ENCODE measurements around the gene TPSD1.
"Not testable (repeated sequence)": the region's sequence is repeated elsewhere in the genome, so short reads cannot be mapped to it uniquely, and the experiment has no call there.

TPSD1 gene

DNA sequence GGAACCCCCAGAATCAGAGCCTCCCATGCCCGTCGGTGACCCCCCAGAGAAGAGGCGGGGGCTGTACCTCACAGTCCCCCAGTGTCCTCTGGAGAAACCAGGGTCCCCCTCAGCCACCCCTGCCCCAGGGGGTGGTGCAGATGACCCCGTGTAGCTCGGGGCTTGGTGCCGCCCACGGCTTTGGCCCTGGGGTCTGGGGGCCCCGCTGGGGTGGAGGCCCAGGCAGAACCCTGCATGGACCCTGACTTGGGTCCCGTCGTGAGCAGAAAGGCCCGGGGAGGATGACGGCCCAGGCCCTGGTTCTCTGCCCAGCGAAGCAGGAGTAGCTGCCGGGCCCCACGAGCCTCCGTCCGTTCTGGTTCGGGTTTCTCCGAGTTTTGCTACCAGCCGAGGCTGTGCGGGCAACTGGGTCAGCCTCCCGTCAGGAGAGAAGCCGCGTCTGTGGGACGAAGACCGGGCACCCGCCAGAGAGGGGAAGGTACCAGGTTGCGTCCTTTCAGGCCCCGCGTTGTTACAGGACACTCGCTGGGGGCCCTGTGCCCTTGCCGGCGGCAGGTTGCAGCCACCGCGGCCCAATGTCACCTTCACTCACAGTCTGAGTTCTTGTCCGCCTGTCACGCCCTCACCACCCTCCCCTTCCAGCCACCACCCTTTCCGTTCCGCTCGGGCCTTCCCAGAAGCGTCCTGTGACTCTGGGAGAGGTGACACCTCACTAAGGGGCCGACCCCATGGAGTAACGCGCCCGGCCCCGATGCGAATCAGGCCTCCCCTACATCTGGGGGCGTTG lies 34.8 kb upstream of the TPSD1 start:
- no peak for DNase-seq (ENCODE audit: low read depth in 2 of 2)

- DNase-seq (ENCODE audit: low read depth in 2 of 2) = no peak
Observed at GRCh38 chr16:1221628-1222552, 34.0 kb upstream of the TPSD1 start.

- no peak for DNase-seq (ENCODE audit: low read depth in 2 of 2)
Observed at GRCh38 chr16:1222553-1223354, 33.1 kb upstream of the TPSD1 start.

DNA sequence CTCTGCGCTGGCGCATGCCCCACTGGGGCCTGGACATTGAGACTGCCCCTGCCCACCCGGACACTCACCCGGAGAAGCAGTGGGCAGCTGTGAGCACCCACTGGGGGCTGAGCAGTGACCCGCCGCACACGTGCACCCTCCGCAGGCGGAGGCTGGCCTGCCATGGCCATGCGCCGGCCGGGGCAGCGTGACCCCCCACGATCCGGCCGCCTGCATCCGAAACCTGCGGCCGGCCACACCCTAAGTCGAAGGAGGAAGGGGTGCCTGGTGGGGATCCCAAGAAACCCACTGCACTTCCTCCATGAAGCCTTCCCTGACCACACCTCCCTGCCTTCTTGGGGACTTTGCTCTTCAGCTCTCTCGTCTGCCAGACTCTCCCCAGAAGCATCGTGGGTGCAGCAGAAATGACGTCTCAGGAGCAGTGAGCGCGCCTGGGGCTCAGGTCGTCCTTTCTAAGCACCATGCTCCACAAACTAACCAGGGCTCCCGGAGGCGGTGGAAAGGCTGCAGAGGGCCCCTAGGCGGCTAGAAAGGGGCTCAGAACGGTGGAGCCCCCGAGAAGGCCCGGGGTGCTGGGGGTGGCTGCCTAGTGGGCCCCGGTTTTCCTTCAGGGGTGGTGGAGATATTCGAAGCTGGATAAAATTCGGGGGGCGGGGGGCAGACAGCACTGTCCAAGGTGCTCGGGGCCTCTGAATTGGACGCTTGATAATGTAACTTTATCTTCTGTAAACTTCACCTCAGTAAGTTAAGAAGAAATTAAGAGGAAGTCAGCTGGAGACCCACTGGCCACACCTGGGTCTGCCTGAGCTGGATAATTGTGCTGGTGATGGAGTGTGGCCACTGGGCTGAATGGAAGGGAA lies 32.3 kb upstream of the TPSD1 start:
- no peak for DNase-seq (ENCODE audit: low read depth in 2 of 2)

DNA sequence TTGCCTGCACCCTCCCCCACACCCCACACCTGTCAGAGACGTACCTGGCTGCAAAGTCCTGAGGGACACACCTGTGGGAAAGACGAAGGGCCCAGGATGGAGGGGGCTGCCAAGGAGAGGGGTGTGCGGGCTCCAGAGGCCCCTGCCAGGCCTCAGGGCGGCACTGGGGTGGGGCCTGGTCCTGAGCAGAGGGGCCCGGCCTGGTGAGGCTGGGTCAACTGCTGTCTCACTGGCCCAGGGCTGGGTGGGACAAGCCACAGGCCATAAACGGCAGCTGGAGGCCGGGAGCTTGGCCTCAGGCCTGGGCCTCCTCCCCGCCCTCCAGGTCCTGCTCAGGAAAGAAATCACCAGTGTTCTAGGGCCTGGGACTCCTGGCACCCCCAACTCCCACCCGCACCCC lies 31.3 kb upstream of the TPSD1 start:
- no peak for DNase-seq (ENCODE audit: low read depth in 2 of 2)

DNA sequence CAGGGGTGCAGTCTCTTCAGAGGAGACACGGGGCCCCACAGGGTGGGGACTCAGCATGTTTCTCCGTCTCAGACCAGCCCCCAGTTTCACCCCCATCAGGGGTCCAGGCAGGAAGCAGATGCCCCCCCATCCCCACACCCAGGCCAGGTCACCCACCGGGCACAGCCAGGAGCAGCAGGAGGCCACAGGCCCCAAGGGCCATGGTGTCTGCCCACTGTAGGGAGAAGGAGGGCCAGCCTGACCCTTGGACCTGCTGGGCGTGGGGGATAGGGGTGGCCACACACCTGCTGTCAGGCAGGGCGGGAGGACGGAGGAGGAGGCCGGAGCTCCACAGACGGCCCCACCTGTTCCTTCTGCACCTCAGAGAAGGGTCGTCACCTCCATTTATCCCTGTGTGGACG lies 30.8 kb upstream of the TPSD1 start, which contains the start of gene TPSG1:
Gene TPSG1 (minus strand): TSS at position 218 of the 401 bp plus-strand sequence. CDS start 16 bp downstream, at position 202.
- no peak for DNase-seq (ENCODE audit: low read depth in 2 of 2)

DNA sequence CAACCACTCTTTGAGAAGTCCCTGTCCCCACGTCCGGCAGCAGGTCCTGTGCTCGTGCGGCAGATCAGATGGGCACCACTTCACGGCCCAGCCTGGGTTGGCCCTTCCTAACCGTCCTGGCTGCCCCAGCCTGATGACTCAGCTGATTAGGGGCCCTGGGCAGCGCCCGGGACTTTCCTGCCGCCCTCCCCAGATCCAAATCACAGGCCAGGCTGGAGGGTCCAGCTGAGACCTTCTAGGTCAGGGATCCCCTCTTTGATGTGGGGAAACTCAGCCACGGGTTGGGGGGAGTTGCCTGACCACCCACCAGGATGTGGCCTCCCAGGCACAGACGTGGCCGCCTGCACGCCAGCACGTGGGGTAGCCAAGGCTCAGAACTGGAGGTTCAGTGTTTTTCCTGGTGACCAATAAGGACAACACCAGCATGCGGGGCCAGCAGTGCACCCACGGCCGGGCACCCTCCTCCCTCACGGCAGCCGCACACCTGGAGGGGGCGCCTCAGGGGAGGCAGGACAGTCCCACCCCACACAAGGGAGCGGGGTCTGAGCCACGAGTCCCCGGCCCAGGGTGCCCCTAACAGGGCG lies 30.0 kb upstream of the TPSD1 start:
- DNase-seq (ENCODE audit: low read depth in 2 of 2) = not testable (repeated sequence)

DNA sequence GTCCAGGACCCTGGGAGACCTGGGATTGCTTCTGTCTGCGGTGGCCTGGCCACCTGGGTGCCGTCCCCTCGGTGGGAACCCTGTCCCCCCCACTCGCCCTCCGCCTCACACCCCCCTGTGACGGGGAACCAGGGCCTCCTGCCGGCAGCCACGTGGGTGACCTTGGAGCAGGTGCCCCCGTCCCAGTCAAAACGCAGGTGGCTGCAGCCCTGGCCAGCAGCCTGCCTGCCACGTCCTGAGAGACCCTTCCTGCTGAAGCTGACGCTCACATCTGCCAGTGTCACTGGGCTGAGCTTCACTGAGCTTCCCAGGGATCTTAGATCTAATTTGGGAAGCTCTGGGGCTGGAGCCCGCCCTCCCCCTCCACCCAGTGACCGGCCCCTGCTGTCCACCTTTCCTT lies 29.2 kb upstream of the TPSD1 start:
- DNase-seq (ENCODE audit: low read depth in 2 of 2) = not testable (repeated sequence)

GRCh38 chr16:1228227-1228626 lies 27.6 kb upstream of the TPSD1 start:
- not testable (repeated sequence) for DNase-seq (ENCODE audit: low read depth in 2 of 2)

DNA sequence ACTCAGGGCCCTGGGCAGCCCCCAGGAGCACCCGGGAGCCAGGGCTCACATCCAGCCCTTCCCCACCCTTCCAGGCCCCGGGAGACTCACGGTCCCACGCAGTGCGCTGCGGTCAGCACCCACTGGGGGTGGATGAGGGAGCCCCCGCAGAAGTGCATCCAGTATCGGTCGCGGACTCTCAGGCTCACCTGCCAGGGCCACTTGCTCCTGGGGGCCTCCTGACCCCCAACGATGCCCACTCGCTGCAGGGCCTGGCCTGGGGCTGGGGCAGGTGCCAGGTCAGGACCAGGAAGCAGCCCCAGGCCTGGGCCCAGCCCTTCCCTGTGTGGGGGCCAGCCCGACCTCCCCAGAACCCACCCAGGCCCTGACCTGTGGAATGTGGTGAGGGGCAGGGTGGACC lies 26.4 kb upstream of the TPSD1 start:
- not testable (repeated sequence) for DNase-seq (ENCODE audit: low read depth in 2 of 2)

GRCh38 chr16:1230084-1230470 lies 25.8 kb upstream of the TPSD1 start, which contains the start of gene TPSB2:
Gene TPSB2 (minus strand): TSS chr16:1230184. CDS start chr16:1229951, 233 bp downstream.
- not testable (repeated sequence) for DNase-seq (ENCODE audit: low read depth in 2 of 2)

DNA sequence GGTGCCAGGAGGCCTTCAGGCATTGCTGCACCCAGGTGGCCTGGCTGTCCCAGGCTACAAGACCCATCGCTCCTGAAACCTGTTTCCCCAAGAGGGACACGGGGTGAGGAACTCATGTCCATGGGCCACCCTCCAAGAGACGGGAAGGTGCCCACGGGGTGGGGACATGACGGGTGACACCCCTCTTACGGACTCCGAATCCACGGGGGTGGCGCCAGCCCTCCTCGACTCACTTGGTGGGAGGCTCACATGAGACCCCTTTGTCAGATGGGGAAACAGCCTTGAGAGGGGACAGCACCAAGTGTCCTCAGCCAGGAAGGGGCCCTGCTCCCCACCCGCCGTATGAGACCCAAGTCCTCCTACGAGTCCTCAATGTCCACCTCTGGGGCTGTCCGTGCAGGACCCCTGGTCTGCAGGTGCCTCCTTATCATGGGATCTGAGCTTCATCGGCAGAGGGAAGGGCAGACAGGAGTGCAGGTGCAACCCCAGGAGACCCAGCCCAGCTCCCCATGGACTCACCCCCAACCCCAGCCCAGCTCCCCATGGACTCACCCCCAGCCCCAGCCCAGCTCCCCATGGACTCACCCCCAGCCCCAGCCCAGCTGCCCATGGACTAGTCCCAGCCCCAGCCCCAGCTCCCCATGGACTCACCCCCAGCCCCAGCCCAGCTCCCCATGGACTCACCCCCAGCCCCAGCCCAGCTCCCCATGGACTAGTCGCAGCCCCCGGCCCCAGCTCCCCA lies 25.2 kb upstream of the TPSD1 start:
- not testable (repeated sequence) for DNase-seq (ENCODE audit: low read depth in 2 of 2)

GRCh38 chr16:1231301-1231700 lies 24.6 kb upstream of the TPSD1 start:
- DNase-seq (ENCODE audit: low read depth in 2 of 2) = not testable (repeated sequence)

GRCh38 chr16:1232049-1232748 lies 23.7 kb upstream of the TPSD1 start:
- DNase-seq (ENCODE audit: low read depth in 2 of 2) = not testable (repeated sequence)

GRCh38 chr16:1236659-1237058 lies 19.2 kb upstream of the TPSD1 start:
- not testable (repeated sequence) for DNase-seq (ENCODE audit: low read depth in 2 of 2)

DNA sequence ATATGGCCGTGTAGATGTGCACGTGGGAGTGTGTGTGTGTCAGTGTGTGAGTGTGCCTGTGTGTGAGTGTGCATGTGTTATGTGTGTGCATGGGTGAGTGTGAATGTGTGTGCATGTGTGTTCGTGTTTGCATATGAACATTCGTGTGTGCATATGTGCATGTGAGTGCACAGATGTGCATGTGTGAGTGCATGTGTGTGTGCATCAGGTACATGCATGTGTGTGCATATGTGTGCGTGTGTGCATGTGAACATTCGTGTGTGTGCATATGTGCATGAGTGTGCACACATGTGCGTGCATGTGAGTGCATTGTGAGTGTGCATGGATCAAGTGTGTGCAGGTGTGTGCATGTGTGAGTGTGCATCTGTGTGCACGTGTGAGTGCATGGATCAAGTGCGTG lies 17.9 kb upstream of the TPSD1 start:
- no peak for DNase-seq (ENCODE audit: low read depth in 2 of 2)

DNA sequence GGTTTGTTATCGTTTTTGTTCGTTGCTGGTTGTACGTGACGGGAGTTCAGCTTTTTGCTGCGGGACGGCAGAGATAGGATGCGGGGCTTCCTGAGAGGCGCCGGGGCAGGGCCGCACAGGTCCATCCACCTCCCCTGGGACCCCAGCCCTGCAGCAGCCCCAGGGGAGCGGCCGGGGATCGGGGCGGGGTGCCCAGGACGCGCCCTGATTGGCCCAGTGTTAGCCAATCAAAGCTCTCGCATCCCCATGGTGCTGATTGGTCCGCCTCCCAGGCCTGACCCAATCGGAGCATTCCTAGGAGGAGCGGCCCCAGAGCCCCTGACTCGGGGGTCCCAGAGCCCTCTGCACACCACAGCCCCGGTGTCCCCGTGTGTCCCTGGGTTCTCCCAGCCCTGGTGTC lies 17.0 kb upstream of the TPSD1 start:
- not testable (repeated sequence) for DNase-seq (ENCODE audit: low read depth in 2 of 2)

- not testable (repeated sequence) for DNase-seq (ENCODE audit: low read depth in 2 of 2)
Observed at GRCh38 chr16:1239575-1239974, 16.3 kb upstream of the TPSD1 start.

DNA sequence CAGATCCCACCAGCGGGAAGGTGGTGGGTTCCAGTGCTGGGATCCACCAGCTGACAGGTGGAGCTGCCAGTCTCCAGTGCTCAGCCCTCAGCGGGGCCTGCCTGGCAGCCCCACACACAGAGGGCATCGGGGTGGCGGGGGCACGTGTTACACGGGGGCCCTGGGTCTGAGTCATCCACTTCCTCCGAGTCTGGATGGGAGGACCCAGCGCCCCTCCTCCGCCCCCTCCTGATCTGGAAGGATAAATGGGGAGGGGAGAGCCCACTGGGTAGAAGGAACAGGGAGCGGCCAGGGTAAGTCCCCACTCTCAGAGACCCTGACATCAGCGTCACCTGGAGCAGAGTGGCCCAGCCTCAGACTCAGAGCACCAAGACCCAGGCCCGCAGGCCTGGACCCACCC lies 15.4 kb upstream of the TPSD1 start, which contains the start of gene TPSAB1:
Gene TPSAB1 (plus strand): TSS at position 270 of the 400 bp plus-strand sequence. CDS start 234 bp downstream, outside the sequence.
- DNase-seq (ENCODE audit: low read depth in 2 of 2) = not testable (repeated sequence)
